Activated CD4-positive, alpha-beta memory T cell treated with anti-CD3 and anti-CD28 coated beads for 36 hours (primary cell): ENCODE measurements around the gene GON4L. TPM values are rescaled to one million over a fixed set of nuclear protein-coding genes. Genes with fewer than 3 reads are reported as not detected.
"Not testable (repeated sequence)": the region's sequence is repeated elsewhere in the genome, so short reads cannot be mapped to it uniquely, and the experiment has no call there.

Experiments used
- CTCF ChIA-PET: fragments of 350-600 bp; sonication (Branson Sonifier 250); formaldehyde crosslinking; loops from one replicate; lab custom pipeline; 2021; ENCODE audit warnings: antibody characterized with exemption, inconsistent platforms; lab: Charles Lee
- POLR2A ChIA-PET: fragments of 350-600 bp; sonication (Branson Sonifier 250); formaldehyde crosslinking; loops from one replicate; lab custom pipeline; 2021; ENCODE audit warnings: antibody characterized with exemption; lab: Charles Lee
- DNase-seq: peaks from one replicate; pipeline ENCODE4 v3.0.0-alpha.2; 2020
- H3K27ac Mint-ChIP-seq: one replicate; pipeline ENCODE4 v1.8.0; 2021; ENCODE audit warnings: mixed read lengths
- H3K27me3 Mint-ChIP-seq: one replicate; pipeline ENCODE4 v1.8.0; 2021; ENCODE audit warnings: mixed read lengths
- H3K36me3 Mint-ChIP-seq: one replicate; pipeline ENCODE4 v1.8.0; 2021; ENCODE audit warnings: mixed read lengths
- H3K4me1 Mint-ChIP-seq: one replicate; pipeline ENCODE4 v1.8.0; 2021; ENCODE audit warnings: low read depth, mixed read lengths
- H3K4me3 Mint-ChIP-seq: one replicate; pipeline ENCODE4 v1.8.0; 2021; ENCODE audit warnings: mild to moderate bottlenecking, mixed read lengths
- H3K9me3 Mint-ChIP-seq: one replicate; pipeline ENCODE4 v1.8.0; 2021; ENCODE audit warnings: mixed read lengths
- intact Hi-C: fragments of 100-400 bp; cut with micrococcal nuclease; formaldehyde crosslinking; loops from one replicate; pipeline ENCODE4 v1.15.1; 2023
- total RNA-seq, 2 experiments: library from RNA; stranded (reverse); gene quantifications; one replicate each; pipeline ENCODE4 v1.2.3, GENCODE V29; 2021

Gene GON4L
- total RNA-seq, 2 experiments from 2014 or later, result 48.0 to 51.2 TPM

DNA sequence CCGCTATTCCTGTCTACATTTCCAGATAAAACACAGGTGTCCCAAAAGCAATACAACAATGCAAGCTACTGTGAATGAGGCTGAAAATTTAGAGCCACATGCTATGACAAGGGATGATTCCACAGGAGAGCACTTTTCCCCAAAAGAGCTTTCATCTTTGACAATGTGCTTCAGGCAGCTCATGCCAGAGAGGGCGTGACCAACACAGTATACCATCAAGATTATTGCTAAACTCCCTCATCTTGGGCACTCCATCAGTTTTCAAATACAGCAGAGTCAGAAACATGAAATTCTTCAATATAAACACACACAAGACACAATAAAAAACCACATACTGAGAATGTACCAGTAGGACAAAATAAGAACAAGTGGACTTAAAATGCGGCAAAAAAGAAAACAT is 6.7 kb downstream of the GON4L start:
- Mint-ChIP-seq H3K27me3 (no peaks in the 10 kb centered on the region), H3K9me3 (no peaks in the 10 kb centered on the region), H3K27ac (no peak overlapping the region), H3K36me3 (peaks cover 41% of the 10 kb centered on the region), H3K4me1 (peaks cover 39% of the 10 kb centered on the region), H3K4me3 (no peak overlapping the region)
- no peak for DNase-seq
- ChIA-PET POLR2A (interaction anchor here (0.5 kb wide), 1 partner anchor 32 kb away, joined by 3 read pairs; no protein-coding TSS in a partner anchor), CTCF (no interaction called here)
- intact Hi-C loops, result loop anchor here (10.0 kb wide), 1 partner anchor 576 kb away; the partner anchor contains the start of genes CLK2 and HCN3

DNA sequence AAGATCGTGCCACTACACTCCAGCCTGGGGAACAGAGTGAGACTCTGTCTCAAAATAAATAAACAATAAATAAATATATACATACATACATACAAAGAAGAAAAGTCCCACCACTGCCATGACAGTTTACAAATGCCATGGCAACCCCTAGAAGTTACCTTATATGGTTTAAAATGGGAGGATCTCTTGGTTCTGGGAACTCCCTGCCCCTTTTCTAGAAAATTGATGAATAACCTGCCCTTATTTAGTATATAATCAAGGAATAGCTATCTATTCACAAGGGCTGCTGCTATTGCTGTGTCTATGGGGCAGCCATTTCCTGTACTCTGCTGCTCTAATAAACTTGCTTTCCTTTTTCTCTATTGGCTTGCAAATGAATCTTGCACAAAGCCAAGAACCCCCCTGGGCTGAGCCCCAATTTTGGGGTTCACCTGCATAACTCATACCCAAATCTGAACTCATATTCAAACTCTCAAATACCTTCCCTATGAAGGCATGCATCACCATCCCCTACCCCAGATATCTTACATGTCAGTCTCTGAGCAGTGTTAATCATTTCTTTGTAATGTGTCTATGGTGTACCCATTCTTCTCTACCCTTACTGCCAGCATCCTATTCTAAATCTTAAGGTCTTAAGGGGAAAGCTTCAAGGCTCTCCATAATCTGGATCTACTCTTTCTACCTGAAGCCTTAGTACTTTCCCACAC is 9.0 kb downstream of the GON4L start:
- H3K27me3 Mint-ChIP-seq, result no peaks in the 10 kb centered on the region
- no peak overlapping the region for H3K4me3 Mint-ChIP-seq
- POLR2A ChIA-PET, result no interaction called here
- H3K4me1 Mint-ChIP-seq, result peaks cover 49% of the 10 kb centered on the region
- peaks cover 35% of the 10 kb centered on the region for H3K36me3 Mint-ChIP-seq
- H3K9me3 Mint-ChIP-seq, result no peaks in the 10 kb centered on the region
- H3K27ac Mint-ChIP-seq, result peak overlapping the region; percentile 50
- CTCF ChIA-PET, result no interaction called here
- intact Hi-C loops, result no loop called here
- DNase-seq, result no peak

DNA sequence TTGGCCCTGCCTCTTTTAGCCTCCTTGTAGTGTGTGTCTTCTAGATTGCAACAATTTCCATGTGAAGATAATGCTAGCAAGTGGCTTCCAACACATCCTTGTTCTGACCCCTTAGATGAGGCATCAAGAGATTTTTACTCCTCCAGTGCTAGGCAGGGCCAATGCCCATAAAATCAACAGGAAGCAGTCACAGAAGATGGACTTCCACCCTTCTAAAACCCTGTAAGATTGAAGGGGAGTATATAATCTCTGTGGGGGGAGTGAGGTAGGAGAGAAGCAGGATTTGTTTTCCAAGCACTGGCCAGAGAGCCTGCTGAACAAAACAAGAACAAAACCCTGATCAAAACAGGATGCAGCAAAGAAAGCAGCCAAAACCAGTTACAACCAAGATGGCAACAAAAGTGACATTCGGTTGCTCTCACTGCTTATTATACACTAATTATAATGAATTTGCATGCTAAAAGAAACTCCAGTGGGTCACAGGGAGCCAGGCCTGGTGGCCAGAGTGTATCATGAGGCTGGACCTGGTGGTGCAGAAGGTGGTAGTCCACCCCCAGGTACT is 12.1 kb downstream of the GON4L start:
- no peak for DNase-seq
- H3K9me3 Mint-ChIP-seq, result no peaks in the 10 kb centered on the region
- no peak overlapping the region for H3K27ac Mint-ChIP-seq
- H3K27me3 Mint-ChIP-seq, result no peaks in the 10 kb centered on the region
- peaks cover 26% of the 10 kb centered on the region for H3K36me3 Mint-ChIP-seq
- no peak overlapping the region for H3K4me3 Mint-ChIP-seq
- intact Hi-C loops, result no loop called here
- ChIA-PET POLR2A (no interaction called here), CTCF (no interaction called here)
- peaks cover 35% of the 10 kb centered on the region for H3K4me1 Mint-ChIP-seq

DNA sequence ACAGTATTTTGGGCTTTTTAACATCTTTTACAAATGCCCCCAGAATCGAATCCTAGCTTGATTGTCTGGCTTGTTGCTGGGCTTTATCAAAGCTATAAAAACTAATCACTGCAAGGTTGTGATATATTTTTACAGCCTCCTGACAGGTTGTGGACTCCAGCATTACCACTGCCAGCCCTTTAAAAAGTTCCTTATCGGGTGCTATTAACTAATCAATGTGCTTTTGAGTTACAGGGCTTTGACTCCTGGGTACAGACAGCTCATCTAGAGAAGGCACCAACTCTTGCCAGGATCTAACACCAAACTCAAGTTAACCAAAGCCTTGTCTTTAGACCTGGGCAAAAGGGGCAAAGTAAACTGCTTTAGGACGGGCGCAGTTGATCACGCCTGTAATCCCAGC is 16.6 kb downstream of the GON4L start:
- H3K4me3 Mint-ChIP-seq, result no peak overlapping the region
- ChIA-PET POLR2A (no interaction called here), CTCF (interaction anchor here (0.6 to 0.9 kb wide), 3 partner anchors 17 to 95 kb away, joined by 3 read pairs; partner anchors contain the start of gene GON4L)
- peaks cover 11% of the 10 kb centered on the region for H3K36me3 Mint-ChIP-seq
- H3K27ac Mint-ChIP-seq, result no peak overlapping the region
- no peaks in the 10 kb centered on the region for H3K27me3 Mint-ChIP-seq
- DNase-seq, result no peak
- H3K4me1 Mint-ChIP-seq, result peaks cover 28% of the 10 kb centered on the region
- intact Hi-C loops, result no loop called here
- no peaks in the 10 kb centered on the region for H3K9me3 Mint-ChIP-seq

DNA sequence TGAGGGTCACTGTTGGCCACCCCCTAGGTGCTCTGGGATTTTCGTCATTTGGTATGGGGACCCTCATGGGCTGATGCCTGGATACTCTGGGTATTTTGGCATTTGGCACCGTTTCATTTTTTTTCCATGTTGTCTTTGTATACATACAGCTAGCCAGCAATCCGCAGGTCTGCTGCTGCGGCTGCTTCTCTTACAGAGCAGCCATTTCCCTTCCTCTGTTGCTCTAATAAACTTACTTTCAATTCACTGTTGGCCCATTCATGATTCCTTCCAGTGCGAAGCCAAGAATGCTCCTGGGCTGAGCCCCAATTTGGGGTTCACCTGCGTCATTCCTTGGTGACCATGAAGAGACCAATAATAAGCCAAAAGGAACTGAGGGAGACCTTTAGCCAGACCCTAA is 21.5 kb downstream of the GON4L start:
- Mint-ChIP-seq H3K27ac (no peak overlapping the region), H3K27me3 (no peaks in the 10 kb centered on the region), H3K4me3 (no peak overlapping the region), H3K36me3 (peaks cover 8% of the 10 kb centered on the region), H3K9me3 (no peaks in the 10 kb centered on the region), H3K4me1 (peaks cover 25% of the 10 kb centered on the region)
- ChIA-PET CTCF (no interaction called here), POLR2A (no interaction called here)
- intact Hi-C loops, result no loop called here
- DNase-seq, result no peak

DNA sequence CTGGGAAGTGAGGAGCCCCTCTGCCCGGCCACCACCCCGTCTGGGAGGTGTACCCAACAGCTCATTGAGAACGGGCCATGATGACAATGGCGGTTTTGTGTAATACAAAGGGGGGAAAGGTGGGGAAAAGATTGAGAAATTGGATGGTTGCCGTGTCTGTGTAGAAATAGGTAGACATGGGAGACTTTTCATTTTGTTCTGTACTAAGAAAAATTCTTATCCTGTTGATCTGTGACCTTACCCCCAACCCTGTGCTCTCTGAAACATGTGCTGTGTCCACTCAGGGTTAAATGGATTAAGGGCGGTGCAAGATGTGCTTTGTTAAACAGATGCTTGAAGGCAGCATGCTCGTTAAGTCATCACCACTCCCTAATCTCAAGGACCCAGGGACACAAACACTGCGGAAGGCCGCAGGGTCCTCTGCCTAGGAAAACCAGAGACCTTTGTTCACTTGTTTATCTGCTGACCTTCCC is 22.1 kb downstream of the GON4L start:
- H3K4me3 Mint-ChIP-seq, H3K9me3 Mint-ChIP-seq, H3K27me3 Mint-ChIP-seq, POLR2A ChIA-PET, CTCF ChIA-PET, H3K36me3 Mint-ChIP-seq, DNase-seq, H3K27ac Mint-ChIP-seq, intact Hi-C loops: not testable (repeated sequence)
- peaks cover 25% of the 10 kb centered on the region for H3K4me1 Mint-ChIP-seq

DNA sequence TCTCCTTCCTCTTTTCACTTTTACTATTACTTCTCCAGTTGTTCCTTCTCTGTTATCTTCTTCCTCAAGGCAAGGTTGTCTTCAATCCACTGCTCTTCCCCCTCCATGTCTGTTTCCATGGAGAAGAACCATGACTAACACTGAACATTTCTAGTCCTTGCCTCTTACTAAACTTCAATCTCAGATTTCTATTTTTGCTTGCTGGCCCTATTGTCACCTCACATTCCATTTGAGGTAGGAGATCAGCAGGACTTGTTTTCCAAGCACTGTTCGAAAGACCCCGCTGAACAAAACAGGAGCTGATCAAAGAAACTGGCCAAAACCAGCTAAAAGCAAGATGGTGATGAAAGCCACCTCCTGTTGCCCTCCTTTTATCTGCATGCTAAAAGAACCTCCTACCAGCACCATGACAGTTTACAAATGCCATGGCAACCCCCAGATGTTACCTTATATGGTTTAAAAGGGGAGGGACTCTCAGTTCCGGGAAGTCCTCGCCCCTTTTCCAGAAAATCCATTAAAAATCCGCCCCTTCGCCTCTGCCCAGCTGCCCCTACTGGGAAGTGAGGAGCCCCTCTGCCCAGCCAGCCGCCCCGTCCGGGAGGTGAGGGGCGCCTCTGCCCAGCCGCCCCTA is 22.6 kb downstream of the GON4L start:
- H3K4me1 Mint-ChIP-seq, result peaks cover 25% of the 10 kb centered on the region
- ChIA-PET CTCF (no interaction called here), POLR2A (no interaction called here)
- peaks cover 10% of the 10 kb centered on the region for H3K36me3 Mint-ChIP-seq
- H3K27ac Mint-ChIP-seq, result no peak overlapping the region
- no peak for DNase-seq
- no peaks in the 10 kb centered on the region for H3K27me3 Mint-ChIP-seq
- intact Hi-C loops, result no loop called here
- no peaks in the 10 kb centered on the region for H3K9me3 Mint-ChIP-seq
- no peak overlapping the region for H3K4me3 Mint-ChIP-seq

DNA sequence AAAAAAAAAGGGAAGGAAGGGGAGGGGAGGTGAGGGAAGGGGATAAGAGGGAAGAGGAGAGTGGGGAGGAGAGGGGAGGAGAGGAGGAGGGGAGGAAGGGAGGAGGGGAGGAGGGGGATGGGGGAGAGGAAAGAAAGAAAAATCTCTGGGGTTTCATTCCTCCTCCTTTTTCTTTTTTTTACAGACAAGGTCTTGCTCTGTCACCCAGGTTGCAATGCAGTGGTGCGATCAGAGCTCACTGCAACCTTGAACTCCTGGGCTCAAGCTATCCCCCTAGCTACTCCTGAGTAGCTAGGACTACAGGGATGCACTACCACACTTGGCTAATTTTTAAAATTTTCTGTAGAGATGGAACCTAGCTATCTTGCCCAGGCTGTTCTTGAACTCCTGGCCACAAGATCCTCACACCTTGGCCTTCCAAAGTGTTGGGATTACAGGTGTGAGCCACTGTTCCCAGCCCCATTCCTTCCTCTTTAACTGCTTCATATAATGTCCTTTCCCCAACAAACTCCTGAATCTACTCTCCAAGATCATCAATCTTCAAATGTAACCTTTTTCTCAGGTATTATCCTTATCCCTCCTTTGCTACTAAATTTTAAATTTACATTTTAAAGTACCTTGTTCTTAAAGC is 23.2 kb downstream of the GON4L start:
- Mint-ChIP-seq H3K36me3 (peaks cover 10% of the 10 kb centered on the region), H3K27ac (no peak overlapping the region), H3K4me3 (no peak overlapping the region), H3K9me3 (no peaks in the 10 kb centered on the region), H3K27me3 (no peaks in the 10 kb centered on the region), H3K4me1 (peaks cover 25% of the 10 kb centered on the region)
- ChIA-PET CTCF (no interaction called here), POLR2A (no interaction called here)
- no peak for DNase-seq
- intact Hi-C loops, result no loop called here

DNA sequence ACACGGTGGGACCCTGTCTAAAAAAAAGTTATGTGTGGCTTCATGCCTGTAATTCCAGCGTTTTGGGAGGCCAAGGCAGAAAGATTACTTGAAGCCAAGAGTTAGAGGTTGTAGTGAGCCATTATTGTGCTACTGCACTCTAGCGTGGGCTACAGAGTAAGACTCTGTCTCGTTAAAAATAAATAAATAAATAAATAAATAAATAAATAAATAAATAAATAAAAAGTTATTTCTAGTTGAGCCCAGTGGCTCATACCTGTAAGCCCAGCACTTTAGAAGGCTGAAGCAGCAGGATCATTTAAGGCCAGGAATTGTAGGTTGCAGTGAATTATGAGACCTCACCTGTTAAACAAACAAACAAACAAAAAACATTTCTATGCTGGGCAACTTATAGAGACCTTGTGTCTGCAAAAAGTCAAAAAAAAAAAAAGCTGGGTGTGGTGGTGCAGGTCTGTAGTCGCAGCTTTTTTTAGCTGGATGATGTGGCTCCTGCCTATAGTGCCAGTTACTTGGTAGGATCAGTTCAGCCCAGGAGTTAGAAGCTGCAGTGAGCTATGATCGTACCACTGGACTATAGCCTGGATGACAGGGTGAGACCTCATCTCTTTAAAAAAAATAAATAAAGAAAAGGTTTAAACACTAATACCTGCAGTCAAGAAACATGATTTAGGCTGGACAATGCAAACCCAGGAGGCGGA is 25.6 kb downstream of the GON4L start:
- intact Hi-C loops, result no loop called here
- ChIA-PET POLR2A (no interaction called here), CTCF (no interaction called here)
- no peaks in the 10 kb centered on the region for H3K27me3 Mint-ChIP-seq
- peaks cover 14% of the 10 kb centered on the region for H3K4me1 Mint-ChIP-seq
- DNase-seq, result no peak
- H3K27ac Mint-ChIP-seq, result no peak overlapping the region
- H3K36me3 Mint-ChIP-seq, result peaks cover 11% of the 10 kb centered on the region
- H3K9me3 Mint-ChIP-seq, result no peaks in the 10 kb centered on the region
- H3K4me3 Mint-ChIP-seq, result no peak overlapping the region

DNA sequence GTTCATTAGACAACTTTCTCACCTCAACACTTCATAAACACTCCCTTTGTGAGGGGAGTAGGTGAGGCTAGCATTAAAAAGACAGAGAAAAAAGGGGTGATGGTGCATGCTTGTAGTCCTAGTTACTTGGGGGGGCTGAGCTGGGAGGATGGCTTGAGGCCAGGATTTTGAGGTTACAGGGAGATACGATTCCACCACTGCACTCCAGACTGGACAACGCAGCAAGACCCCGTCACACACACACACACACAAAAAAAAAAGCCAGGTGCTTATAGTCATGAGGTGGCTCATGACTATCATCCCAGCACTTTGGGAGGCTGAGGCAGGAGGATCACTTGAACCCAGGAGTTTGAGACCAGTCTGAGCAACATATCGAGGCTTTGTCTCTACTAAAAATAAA is 29.6 kb downstream of the GON4L start:
- Mint-ChIP-seq H3K27ac (no peak overlapping the region), H3K4me1 (no peaks in the 10 kb centered on the region), H3K9me3 (no peaks in the 10 kb centered on the region), H3K27me3 (no peaks in the 10 kb centered on the region), H3K4me3 (no peak overlapping the region), H3K36me3 (peaks cover 21% of the 10 kb centered on the region)
- ChIA-PET CTCF (no interaction called here), POLR2A (no interaction called here)
- intact Hi-C loops, result no loop called here
- no peak for DNase-seq

DNA sequence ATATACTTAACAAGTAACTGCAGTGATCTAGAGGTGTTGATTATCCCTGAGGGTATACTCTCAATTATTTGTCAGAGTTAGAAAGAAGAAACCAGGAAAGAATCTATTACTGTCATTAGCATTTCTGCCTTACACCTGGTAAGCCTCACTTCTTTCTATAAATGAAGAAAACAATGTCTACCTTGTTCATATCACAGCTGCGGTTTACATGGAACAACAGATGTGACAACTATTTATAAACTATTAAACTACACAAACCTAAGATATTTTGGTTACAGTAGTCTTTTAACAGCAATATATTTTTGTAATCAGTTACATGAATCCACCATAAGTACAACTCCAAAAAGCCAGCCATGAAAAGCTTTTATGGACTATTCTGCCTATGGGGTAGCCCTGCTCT is 40.7 kb downstream of the GON4L start:
- H3K27me3 Mint-ChIP-seq, result no peaks in the 10 kb centered on the region
- DNase-seq, result no peak
- H3K27ac Mint-ChIP-seq, result no peak overlapping the region
- no peaks in the 10 kb centered on the region for H3K4me1 Mint-ChIP-seq
- ChIA-PET POLR2A (interaction anchor here (0.6 kb wide), 1 partner anchor 39 kb away, joined by 3 read pairs; no protein-coding TSS in a partner anchor), CTCF (interaction anchor here (0.6 to 1.3 kb wide), 2 partner anchors 24 to 173 kb away, joined by 3 to 4 read pairs; no protein-coding TSS in a partner anchor)
- peaks cover 37% of the 10 kb centered on the region for H3K36me3 Mint-ChIP-seq
- intact Hi-C loops, result no loop called here
- no peak overlapping the region for H3K4me3 Mint-ChIP-seq
- H3K9me3 Mint-ChIP-seq, result no peaks in the 10 kb centered on the region
